Retinal pigment epithelial cell (primary cell): Measurements from ENCODE around the gene BCAS4.
A peak's percentile ranks its signal among the peaks of the same experiment; 100 is the strongest.
"Not testable (repeated sequence)": the region's sequence is repeated elsewhere in the genome, so short reads cannot be mapped to it uniquely, and the experiment has no call there.

Source experiments
- DNase-seq: peaks from one replicate; pipeline ENCODE4 v3.0.0-alpha.2; 2010; ENCODE audit warnings: low read depth
- H3K4me3 ChIP-seq: 2 replicates; pipeline ENCODE4 v1.5.1; 2011; ENCODE audit warnings: mild to moderate bottlenecking, low read length, control low read depth, moderate library complexity
- TF ChIP-seq, protein P1 (sequence below): conservative IDR thresholded peaks from 2 replicates; pipeline ENCODE4 v1.5.1; 2011; ENCODE audit warnings: low read depth, low read length, control low read depth, inconsistent platforms

The BCAS4 gene

DNA sequence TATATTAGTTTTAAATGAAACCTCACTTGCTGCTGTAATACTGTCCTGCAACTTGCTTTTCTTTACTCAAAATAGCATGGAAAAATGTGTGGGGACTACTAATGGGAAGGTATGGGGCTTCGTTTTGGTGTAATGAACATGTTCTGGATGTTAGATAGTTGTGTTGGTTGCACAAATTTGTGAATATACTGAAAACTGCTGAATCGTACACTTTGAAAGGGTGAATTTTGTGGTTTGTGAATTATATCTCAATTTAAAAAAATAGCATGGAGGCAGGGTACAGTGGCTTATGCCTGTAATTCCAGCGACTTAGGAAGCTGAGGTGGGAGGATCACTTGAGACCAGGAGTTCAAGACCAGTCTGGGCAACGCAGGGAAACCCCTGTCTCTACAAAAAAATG is 2.3 kb downstream of the BCAS4 start:
- no peak overlapping the region for H3K4me3 ChIP-seq
- TF ChIP-seq, protein P1, sequence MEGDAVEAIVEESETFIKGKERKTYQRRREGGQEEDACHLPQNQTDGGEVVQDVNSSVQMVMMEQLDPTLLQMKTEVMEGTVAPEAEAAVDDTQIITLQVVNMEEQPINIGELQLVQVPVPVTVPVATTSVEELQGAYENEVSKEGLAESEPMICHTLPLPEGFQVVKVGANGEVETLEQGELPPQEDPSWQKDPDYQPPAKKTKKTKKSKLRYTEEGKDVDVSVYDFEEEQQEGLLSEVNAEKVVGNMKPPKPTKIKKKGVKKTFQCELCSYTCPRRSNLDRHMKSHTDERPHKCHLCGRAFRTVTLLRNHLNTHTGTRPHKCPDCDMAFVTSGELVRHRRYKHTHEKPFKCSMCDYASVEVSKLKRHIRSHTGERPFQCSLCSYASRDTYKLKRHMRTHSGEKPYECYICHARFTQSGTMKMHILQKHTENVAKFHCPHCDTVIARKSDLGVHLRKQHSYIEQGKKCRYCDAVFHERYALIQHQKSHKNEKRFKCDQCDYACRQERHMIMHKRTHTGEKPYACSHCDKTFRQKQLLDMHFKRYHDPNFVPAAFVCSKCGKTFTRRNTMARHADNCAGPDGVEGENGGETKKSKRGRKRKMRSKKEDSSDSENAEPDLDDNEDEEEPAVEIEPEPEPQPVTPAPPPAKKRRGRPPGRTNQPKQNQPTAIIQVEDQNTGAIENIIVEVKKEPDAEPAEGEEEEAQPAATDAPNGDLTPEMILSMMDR, result no peak
- no peak for DNase-seq

- DNase-seq, result no peak
- TF ChIP-seq, protein P1, result no peak
- no peak overlapping the region for H3K4me3 ChIP-seq
Measured at GRCh38 chr20:50798650-50799049, 3.8 kb downstream of the BCAS4 start.

- TF ChIP-seq, protein P1, result no peak
- H3K4me3 ChIP-seq, result peak overlapping the region; percentile 16
- DNase-seq, result peak; percentile 64
Measured at GRCh38 chr20:50799176-50799889, 4.5 kb downstream of the BCAS4 start.

DNA sequence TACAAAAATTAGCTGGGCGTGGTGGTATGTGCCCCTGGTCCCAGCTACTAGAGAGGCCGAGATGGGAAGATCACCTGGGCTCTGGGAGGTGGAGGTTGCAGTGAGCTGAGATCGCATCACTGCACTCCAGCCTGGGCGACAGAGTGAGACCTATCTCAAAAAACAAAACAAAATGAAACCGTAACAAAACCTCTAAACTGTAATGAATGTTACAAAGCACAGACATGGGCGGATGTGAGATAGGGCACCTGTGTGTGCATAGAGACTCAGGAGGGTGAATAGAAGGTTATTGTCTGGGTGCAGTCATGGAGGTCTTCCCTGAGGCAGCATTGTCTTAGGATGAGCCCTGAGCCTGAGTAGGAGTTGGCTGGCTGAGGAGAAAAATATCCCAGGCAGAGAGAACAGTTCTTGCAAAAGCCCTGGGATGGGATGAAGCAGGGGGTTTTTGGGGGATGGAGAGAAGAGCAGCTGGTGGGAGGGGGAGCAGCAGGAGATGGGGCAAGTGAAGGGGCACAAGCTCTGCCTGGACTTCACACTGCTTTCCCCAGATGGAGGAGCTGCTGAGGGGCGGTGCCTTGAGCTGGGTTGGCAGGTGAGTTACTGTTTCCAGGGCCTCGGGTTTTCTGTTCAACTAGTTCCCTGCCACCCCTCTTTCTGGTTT is 5.2 kb downstream of the BCAS4 start:
- DNase-seq, result no peak
- TF ChIP-seq, protein P1, result no peak
- H3K4me3 ChIP-seq, result no peak overlapping the region

DNA sequence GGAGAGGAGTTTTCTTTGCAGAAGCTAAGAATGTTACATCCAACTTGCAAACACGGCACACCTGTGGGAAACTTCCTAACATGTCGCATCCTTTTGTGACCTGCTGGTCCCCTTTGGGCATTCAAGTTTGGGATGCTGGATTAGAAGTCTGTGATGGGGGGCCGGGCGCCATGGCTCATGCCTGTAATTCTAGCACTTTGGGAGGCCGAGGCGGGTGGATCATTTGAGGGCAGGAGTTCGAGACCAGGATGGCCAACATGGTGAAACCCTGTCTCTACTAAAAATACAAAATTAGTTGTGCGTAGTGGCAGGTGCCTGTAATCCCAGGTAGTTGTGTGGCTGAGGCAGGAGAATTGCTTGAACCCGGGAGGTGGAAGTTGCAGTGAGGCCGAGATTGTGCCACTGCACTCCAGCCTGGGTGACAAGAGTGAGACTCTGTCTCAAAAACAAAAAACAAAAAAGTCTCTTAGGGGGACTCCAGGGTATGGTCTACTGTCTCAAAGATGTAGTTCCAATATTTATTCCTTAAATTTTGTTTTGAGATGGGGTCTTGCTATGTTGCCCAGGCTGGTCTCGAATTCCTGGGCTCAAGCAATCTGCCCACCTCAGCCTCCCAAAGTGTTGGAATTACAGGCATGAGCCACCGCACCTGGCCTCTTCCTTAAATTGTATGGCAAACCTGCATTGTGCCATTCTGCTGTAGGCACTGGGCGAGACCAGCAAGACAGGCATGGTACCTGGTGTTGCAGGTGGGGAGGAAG is 6.3 kb downstream of the BCAS4 start:
- DNase-seq, H3K4me3 ChIP-seq: not testable (repeated sequence)

DNA sequence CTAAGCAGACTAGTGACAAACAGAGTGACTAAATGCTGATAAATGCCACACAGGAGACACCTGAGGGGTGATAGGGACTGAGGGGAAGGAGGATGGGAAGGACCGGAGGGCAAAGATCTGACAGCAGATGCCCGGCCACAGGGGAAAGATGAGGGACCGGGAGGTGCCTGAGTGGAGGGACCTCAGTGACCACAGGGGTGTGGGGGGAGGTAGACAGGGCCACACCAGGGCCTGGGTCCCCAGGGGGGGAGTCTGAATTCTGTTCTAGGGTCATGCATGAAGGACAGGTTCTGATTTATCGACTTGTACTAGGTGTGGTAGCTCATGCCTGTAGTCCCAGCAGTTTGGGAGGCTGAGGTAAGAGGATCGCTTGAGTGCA is 6.9 kb downstream of the BCAS4 start:
- no peak overlapping the region for H3K4me3 ChIP-seq
- no peak for DNase-seq
- TF ChIP-seq, protein P1, result no peak

- no peak for DNase-seq
- TF ChIP-seq, protein P1, result no peak
- no peak overlapping the region for H3K4me3 ChIP-seq
Measured at GRCh38 chr20:50802289-50802688, 7.4 kb downstream of the BCAS4 start.
